Measurements from ENCODE around the gene C16orf89.

Gene C16orf89

GRCh38 chr16:5028950-5029475, 36.7 kb downstream of the C16orf89 start:
- no peak for DNase-seq (ENCODE audit: low spot score)

DNA sequence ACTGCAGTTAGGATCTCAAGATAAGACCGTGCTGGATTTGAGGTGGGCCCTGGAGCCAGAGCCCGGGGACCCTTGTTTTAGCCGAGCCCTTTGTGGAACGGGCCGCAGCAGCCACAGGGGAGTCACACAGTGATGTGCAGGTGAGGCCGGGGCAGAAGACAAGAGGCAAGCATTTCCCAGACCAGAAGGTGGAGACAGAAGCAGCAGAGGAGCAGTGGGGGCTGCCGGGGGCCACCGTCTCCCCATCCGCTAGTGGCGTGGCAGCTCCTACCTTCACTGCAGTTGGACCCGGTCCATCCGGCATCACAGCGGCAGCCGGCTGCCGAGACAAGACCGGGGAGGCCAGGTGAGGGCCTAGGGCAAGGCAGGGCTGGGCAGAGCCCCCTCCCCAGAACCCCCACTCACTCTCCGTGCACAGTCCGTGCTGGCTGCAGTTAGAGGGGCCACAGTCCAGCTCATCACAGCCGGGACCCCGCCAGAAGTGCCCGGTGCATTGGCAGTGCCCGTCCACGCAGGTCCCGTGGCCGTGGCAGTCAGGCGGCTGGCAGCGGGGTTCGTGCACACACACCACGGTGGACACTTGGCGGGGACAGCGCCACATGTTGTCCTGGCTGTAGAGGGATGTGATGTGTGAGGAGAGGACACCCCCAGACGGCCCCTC, 38.1 kb downstream of the C16orf89 start:
- DNase-seq (ENCODE audit: low spot score): no peak

GRCh38 chr16:5027086-5027485, 38.7 kb downstream of the C16orf89 start:
- no peak for DNase-seq (ENCODE audit: low spot score)

- DNase-seq (ENCODE audit: low spot score): no peak
These were observed 39.1 kb downstream of the C16orf89 start for GRCh38 chr16:5026664-5027063.

DNA sequence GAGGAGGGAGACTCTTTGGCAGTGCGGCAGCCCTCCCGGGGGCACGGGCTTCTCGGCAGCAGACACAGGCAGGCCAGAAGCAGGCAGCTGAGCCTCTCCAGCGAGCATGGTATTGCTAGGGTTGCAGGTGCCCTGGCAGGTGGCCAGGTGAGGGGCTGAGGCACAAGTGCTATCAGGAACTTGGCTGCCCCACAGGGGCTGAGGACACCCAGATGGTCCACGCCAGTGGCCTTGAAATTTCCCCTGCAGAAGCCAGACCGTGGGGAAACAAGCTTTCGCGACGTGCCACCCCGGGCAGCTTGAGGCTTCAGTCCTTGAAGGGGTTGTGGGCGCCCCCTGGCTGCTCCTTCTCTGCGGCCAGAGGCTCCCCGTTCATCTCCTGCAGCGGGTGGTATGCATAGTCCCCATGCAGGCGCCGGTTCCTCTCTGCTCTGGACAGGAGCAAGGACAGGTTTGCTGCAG, 40.6 kb downstream of the C16orf89 start:
- no peak for DNase-seq (ENCODE audit: low spot score)

GRCh38 chr16:5024632-5025031, 41.1 kb downstream of the C16orf89 start:
- DNase-seq (ENCODE audit: low spot score): no peak

DNA sequence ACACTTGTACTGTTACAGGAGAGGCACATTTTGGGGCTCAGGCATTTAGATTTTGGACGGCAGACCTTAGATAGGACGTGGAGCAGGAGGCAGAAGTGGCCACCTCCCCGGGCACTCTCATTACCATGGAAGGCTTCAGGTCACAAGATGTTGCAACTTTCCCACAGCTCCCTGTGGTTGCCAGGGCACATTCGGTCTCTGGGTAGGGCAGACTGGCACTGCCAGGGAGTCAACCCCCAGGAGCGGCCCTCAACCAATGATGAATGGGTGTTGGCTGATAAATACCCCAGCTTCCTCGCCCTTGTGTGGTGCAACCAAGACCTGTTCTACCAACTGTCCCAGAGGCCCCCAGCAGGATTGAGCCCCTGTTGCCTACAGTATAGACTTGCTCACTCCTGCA, 43.2 kb downstream of the C16orf89 start:
- DNase-seq (ENCODE audit: low spot score): no peak

DNA sequence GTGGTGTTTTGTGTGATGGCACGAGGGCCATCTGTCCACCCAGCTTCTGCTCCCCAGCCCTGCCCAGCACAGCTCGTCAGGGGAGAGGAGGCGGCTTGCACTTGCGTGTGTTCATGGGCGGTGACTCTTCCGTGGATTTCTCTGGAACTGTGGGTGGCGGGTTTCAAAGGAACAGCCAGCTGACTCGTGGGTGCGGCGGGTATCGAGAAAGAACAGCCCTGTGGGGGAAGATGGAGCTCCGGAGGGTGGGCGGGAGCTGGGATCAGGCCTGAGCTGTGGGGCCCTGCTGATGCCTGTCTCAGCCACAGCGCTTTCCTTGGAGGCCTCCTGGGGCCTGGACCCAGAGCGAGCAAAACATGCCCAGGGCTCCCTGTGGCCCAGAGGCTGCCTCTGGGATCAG, 45.2 kb downstream of the C16orf89 start:
- no peak for DNase-seq (ENCODE audit: low spot score)

- no peak for DNase-seq (ENCODE audit: low spot score)
These were observed 46.0 kb downstream of the C16orf89 start for GRCh38 chr16:5019775-5020174.

- DNase-seq (ENCODE audit: low spot score): no peak
These were observed 47.0 kb downstream of the C16orf89 start for GRCh38 chr16:5018793-5019192.

DNA sequence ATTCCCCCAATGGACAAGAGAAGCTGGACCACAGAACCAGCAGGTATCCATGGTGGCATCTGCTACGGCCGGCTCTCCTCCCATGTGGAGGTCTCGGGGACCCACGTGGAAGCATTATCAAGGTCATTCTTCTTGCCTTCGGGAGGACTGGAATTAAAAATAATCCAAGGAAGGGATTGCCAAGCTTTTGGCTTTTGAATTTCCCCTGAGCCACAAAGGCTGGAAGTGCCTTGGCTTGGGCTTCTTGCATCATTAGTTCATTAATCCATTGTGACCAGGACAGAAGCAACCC, 48.1 kb downstream of the C16orf89 start:
- no peak for DNase-seq (ENCODE audit: low spot score)

- DNase-seq (ENCODE audit: low spot score): no peak
These were observed 48.6 kb downstream of the C16orf89 start for GRCh38 chr16:5016967-5017677.

DNA sequence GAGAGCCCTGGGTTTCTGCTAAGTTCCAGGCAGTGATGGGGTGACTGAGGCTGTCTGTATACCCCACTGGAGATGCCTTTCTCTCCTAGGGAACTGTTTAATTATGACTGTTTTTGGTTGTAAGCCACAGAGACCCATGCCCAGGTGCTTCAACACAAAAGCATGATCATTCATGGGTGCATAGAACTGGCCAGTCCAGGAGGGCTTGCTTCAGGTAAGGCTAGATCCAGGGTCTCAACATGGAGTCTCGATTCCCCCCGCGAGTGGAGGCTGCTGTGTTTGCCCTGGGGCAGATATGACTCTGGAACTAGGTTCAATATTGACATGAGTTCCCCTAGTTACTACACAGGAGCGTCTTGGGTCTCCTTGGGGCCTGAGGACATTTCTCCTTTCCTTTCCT, 49.9 kb downstream of the C16orf89 start:
- DNase-seq (ENCODE audit: low spot score): no peak

GRCh38 chr16:5015351-5015750, 50.4 kb downstream of the C16orf89 start:
- no peak for DNase-seq (ENCODE audit: low spot score)

DNA sequence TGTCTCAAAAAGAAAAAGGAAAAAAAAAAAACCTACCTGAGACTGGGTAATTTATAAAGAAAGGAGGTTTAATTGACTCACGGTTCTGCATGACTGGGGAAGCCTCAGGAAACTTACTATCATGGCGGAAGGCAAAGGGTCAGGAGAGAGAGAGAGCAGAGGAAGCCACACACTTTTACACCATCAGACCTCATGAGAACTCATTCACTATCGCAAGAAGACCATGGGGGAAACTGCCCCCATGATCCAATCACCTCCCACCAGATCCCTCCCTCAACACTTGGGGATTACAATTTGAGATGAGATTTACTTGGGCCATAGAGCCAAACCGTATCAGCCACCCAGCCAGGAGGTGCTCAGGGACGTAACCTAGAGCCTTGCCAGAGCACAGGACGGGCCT, 52.9 kb downstream of the C16orf89 start:
- no peak for DNase-seq (ENCODE audit: low spot score)

- no peak for DNase-seq (ENCODE audit: low spot score)
These were observed 54.1 kb downstream of the C16orf89 start for GRCh38 chr16:5011637-5012036.

GRCh38 chr16:5010576-5011329, 55.0 kb downstream of the C16orf89 start:
- DNase-seq (ENCODE audit: low spot score): no peak

- no peak for DNase-seq (ENCODE audit: low spot score)
These were observed 57.4 kb downstream of the C16orf89 start for GRCh38 chr16:5008311-5008731.

DNA sequence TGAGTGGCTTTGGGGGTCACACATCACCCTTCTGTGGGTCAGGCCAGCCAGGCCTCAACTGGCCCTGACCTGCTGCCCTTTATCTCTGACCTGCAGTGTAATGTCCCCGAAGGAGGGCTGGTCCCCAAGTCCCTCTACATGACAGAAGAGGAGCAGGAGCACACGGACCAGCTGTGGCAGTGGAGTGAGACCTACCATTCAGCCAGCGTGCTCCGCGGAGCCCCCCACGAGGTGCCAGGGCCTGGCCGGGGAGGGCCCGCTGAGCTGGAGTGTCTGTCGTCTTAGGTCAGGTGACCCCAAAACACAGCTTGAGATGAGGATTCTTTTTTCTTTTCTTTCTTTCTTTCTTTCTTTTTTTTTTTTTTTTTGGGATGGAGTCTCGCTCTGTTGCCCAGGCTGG, 58.5 kb downstream of the C16orf89 start:
- DNase-seq (ENCODE audit: low spot score): no peak

- DNase-seq (ENCODE audit: low spot score): no peak
These were observed 59.2 kb downstream of the C16orf89 start for GRCh38 chr16:5006348-5007193.

DNA sequence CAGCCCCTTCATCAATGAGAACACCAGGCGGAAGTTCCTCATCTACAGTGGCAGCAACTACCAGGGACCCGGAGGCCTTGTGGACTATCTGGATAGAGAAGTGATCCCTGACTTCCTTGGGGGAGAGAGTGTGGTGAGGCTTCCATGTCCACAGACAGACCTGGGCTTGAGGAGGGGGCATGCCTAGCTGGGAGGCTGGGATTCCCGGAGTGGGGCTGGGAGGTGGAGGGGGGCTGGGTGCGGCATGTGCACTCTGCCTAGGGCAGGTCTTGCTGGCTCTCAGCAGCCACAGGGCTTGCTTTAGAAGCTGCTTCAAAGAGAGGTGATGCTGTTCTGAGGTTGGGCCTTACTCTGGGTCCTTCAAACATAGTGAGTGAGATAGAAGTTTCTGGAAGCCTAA, 59.8 kb downstream of the C16orf89 start:
- no peak for DNase-seq (ENCODE audit: low spot score)

DNA sequence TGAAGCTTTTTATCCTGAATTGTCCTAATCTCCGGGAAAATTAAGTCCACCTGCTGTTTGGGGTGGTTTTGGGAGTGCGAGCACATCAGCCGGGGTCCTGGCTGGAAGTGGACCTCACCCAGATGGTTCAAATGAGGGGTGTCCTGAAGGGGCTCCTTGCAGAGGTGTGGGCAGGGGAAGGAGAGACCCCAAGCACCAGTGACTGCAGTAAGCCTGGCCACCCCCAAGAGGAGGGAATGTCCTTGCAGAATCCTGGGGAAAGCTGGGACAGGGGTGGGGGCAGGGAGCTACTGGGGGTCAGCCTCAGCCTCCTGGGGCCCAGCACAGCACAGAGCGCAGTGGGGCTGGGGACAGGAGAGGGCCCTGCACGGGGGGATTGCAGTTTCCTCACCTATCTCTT, 61.4 kb downstream of the C16orf89 start:
- DNase-seq (ENCODE audit: low spot score): no peak
